Neural crest cell (in vitro differentiated cells): ENCODE data around the gene ACBD3. TPM values are rescaled to one million over a fixed set of nuclear protein-coding genes. Genes with fewer than 3 reads are reported as not detected.

ENCODE experiments used
- DNase-seq: peaks from one replicate; pipeline ENCODE4 v3.0.0; 2021; ENCODE audit warnings: low read depth, mixed read lengths, low spot score
- H3K27ac Mint-ChIP-seq: one replicate; pipeline ENCODE4 v1.8.0; 2021; ENCODE audit warnings: mild to moderate bottlenecking, mixed read lengths; ENCODE audit not compliant: unreplicated experiment
- H3K27me3 Mint-ChIP-seq: 2 replicates; pipeline ENCODE4 v1.8.0; 2021; ENCODE audit warnings: low read depth, mild to moderate bottlenecking, mixed read lengths
- H3K36me3 Mint-ChIP-seq: 2 replicates; pipeline ENCODE4 v1.8.0; 2021; ENCODE audit warnings: low read depth, mild to moderate bottlenecking, mixed read lengths
- H3K4me1 Mint-ChIP-seq: 2 replicates; pipeline ENCODE4 v1.8.0; 2021; ENCODE audit warnings: mixed read lengths
- H3K4me3 Mint-ChIP-seq: one replicate; pipeline ENCODE4 v1.8.0; 2021; ENCODE audit warnings: mild to moderate bottlenecking, mixed read lengths
- H3K9me3 Mint-ChIP-seq: 2 replicates; pipeline ENCODE4 v1.8.0; 2021; ENCODE audit warnings: mixed read lengths
- total RNA-seq: library from RNA; stranded (reverse); gene quantifications from 2 replicates; pipeline ENCODE4 v1.2.1, GENCODE V29; 2021
- TF ChIP-seq, protein P1 (sequence below): fragments of 200-600 bp; sonication (generic); conservative IDR thresholded peaks from 2 replicates; pipeline ENCODE4 v1.5.0; 2021; ENCODE audit warnings: antibody characterized with exemption, mild to moderate bottlenecking

Gene ACBD3
- total RNA-seq, 1 donor from 2014 or later: 22.1 TPM

GRCh38 chr1:226129230-226129629, 57.3 kb downstream of the ACBD3 start:
- H3K27ac Mint-ChIP-seq: no peak overlapping the region
- H3K27me3 Mint-ChIP-seq: peaks cover 9% of the 10 kb centered on the region
- H3K4me3 Mint-ChIP-seq: no peak overlapping the region
- H3K9me3 Mint-ChIP-seq: peaks cover 3% of the 10 kb centered on the region
- DNase-seq: no peak
- TF ChIP-seq, protein P1, sequence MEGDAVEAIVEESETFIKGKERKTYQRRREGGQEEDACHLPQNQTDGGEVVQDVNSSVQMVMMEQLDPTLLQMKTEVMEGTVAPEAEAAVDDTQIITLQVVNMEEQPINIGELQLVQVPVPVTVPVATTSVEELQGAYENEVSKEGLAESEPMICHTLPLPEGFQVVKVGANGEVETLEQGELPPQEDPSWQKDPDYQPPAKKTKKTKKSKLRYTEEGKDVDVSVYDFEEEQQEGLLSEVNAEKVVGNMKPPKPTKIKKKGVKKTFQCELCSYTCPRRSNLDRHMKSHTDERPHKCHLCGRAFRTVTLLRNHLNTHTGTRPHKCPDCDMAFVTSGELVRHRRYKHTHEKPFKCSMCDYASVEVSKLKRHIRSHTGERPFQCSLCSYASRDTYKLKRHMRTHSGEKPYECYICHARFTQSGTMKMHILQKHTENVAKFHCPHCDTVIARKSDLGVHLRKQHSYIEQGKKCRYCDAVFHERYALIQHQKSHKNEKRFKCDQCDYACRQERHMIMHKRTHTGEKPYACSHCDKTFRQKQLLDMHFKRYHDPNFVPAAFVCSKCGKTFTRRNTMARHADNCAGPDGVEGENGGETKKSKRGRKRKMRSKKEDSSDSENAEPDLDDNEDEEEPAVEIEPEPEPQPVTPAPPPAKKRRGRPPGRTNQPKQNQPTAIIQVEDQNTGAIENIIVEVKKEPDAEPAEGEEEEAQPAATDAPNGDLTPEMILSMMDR: no peak
- H3K36me3 Mint-ChIP-seq: no peaks in the 10 kb centered on the region
- peaks cover 15% of the 10 kb centered on the region for H3K4me1 Mint-ChIP-seq

DNA sequence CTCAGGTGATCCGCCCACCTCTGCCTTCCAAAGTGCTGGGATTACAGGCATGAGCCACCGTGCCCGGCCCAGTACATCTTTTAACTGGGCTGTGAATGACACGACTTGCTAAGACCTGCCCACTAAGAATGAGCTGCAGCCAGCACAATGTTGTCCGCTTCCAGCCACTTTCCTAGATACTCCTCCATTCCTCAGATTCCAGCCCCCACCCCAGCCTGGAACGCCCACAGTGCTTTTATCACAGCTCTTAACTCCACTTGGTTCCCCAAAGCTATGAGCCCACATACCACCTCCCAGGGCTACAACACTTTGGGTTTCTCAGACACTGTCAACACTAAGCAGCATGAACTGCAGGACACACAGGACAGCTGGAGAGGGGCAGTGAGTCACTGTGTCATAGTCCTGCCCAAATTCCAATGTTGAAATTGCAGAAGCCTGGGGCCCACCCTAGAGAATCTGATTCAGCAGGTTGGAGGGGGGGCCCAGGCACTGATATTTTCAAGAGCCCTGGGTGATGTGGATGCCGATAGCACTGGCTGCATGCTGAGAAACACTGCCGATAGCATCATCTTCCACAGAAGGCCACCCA, 58.0 kb downstream of the ACBD3 start:
- Mint-ChIP-seq H3K36me3 (no peaks in the 10 kb centered on the region), H3K4me1 (peaks cover 15% of the 10 kb centered on the region), H3K27me3 (peaks cover 13% of the 10 kb centered on the region), H3K9me3 (peaks cover 3% of the 10 kb centered on the region), H3K27ac (peak overlapping the region; percentile 65), H3K4me3 (no peak overlapping the region)
- TF ChIP-seq, protein P1: no peak
- DNase-seq: no peak

DNA sequence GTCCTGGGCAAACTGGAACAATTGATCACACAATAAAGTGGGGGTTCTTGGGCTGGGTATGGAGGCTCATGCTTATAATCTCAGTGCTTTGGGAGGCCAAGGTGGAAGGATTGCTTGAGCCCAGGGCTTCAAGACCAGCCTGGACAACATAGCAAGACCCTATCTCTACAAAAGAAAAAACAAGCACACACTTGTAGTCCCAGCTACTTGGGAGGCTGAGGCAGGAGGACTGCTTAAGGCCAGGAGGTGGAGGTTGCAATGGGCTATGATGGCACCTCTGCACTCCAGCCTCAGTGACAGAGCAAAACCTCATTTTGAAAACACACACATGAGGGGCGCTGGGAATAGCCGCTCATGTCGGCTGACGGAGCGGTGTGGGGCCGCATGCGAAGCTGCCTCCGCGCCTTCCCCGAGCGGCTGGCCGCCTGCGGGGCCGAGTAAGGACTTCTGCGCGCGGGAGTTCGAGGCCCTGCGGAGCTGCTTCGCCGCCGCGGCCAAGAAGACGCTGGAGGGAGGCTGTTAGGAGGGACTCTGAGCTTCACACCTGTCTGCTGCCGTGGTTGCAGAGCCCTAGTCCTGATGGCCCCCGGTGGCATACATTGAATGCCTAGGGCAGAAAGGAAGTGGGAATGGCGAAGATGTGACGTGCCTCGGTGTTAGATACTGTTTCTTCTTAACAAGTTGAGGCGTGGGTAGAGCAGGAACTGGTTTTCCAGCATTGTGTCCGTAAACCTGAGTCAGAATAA, 59.5 kb downstream of the ACBD3 start:
- no peak overlapping the region for H3K27ac Mint-ChIP-seq
- peaks cover 3% of the 10 kb centered on the region for H3K9me3 Mint-ChIP-seq
- H3K27me3 Mint-ChIP-seq: peaks cover 13% of the 10 kb centered on the region
- no peak overlapping the region for H3K4me3 Mint-ChIP-seq
- no peaks in the 10 kb centered on the region for H3K36me3 Mint-ChIP-seq
- H3K4me1 Mint-ChIP-seq: peaks cover 19% of the 10 kb centered on the region
- no peak for DNase-seq
- TF ChIP-seq, protein P1: no peak

DNA sequence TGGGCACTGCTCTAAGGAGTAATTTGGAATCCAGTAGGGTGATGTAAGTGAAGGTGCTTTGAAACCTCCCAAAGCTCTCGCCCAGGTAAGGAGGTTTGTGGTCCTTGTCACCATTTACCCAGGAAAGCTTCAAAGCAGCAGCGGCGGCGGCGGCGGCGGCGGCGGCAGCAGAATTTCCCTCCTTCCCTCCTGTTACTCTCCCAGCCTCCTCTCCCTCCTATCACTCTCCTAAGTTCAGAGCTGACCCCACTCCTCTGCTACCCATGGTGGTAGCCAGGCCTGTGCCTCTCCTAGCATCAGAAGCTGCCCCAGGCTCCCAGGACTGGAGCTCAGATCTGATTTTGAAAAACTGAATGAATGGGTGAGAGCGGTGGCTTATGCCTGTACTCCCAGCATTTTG, 60.7 kb downstream of the ACBD3 start:
- no peak for DNase-seq
- Mint-ChIP-seq H3K27me3 (peaks cover 13% of the 10 kb centered on the region), H3K4me1 (peaks cover 22% of the 10 kb centered on the region), H3K4me3 (peak overlapping the region; percentile 86), H3K9me3 (peaks cover 3% of the 10 kb centered on the region), H3K36me3 (no peaks in the 10 kb centered on the region), H3K27ac (no peak overlapping the region)
- TF ChIP-seq, protein P1: no peak

GRCh38 chr1:226125097-226125630, 61.4 kb downstream of the ACBD3 start:
- Mint-ChIP-seq H3K9me3 (no peaks in the 10 kb centered on the region), H3K27ac (no peak overlapping the region), H3K4me1 (peaks cover 23% of the 10 kb centered on the region), H3K27me3 (peaks cover 13% of the 10 kb centered on the region), H3K36me3 (no peaks in the 10 kb centered on the region), H3K4me3 (peak overlapping the region; percentile 86)
- DNase-seq: peak; percentile 96
- TF ChIP-seq, protein P1: peak; percentile 98
